ENCODE results near the gene AIRE.

The AIRE gene

DNA sequence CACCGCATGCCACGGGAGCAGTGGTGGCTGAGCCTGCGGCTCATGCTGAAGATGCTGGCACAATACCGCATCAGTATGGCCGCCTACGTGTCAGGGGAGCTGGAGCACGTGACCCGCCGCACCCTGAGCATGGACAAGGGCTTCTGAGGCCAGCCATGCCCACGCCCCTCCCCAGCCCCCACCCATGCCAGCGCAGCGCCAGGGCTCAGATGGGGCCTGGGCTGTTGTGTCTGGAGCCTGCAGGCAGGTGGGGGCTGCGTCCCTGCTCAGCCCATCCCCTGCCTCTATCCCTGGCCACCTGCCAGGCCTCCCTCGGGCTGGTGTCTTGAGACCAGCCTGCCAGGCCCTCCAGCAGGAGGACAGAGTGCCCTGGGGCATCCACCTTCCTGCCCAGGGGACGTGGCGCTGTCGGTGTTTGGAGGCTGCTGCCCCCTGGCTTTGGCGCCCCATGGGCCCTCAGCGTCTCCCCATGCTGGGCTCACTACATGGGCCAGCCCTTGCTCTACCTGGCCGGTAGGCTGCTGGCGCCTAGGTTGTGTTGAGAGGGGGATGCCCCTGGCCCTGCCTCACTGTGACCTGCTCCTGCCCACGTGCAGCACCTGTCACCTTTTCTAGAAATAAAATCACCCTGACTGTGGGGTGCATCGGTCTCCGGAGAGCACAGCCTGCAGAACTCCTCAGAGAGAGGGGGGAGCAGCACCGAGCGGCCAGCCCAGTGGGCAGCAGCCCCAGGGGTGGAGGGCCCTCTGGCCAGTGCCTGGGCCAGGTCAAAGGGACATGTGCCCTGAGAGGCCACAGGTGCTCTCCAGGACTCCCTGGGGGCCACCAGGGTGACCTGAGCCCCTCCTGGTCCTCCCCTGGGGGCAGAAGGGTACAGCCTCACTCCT, 41.3 kb downstream of the AIRE start:
- H3K23ac ChIP-seq (ENCODE audit: low read length in 2 of 2), result no peak overlapping the region
- no peak overlapping the region for H2AK5ac ChIP-seq (ENCODE audit: low read length, severe bottlenecking)
- no peak overlapping the region for H3K14ac ChIP-seq (ENCODE audit: low read length in 2 of 2)
- H2BK120ac ChIP-seq (ENCODE audit: low read depth, low read length), result no peak overlapping the region
- no peaks in the 10 kb centered on the region for H3K27me3 ChIP-seq (ENCODE audit: control insufficient read depth in 1 of 2, insufficient read depth in 1 of 2, low read length in 2 of 2)
- H3K9me3 ChIP-seq (ENCODE audit: control insufficient read depth, low read length), result no peaks in the 10 kb centered on the region
- H4K91ac ChIP-seq (ENCODE audit: low read length), result no peak overlapping the region
- WGBS, result 98% methylated on average over 25 of the region's 26 CpGs
- no peak overlapping the region for H2BK15ac ChIP-seq (ENCODE audit: low read depth, poor library complexity, severe bottlenecking)
- H2BK12ac ChIP-seq (ENCODE audit: low read length in 2 of 2), result no peak overlapping the region
- H3K79me1 ChIP-seq (replicated peaks; ENCODE audit: low read length, poor library complexity, severe bottlenecking), result peaks cover 2% of the 10 kb centered on the region
- no peak overlapping the region for H3K4me3 ChIP-seq (ENCODE audit: insufficient read depth in 1 of 2, low read depth in 1 of 2, low read length in 2 of 2)
- H3K18ac ChIP-seq (ENCODE audit: low read depth in 1 of 2, low read length in 2 of 2), result no peak overlapping the region
- H3K4me2 ChIP-seq (ENCODE audit: low read length, poor library complexity, severe bottlenecking), result no peak overlapping the region
- no peak overlapping the region for H3K4ac ChIP-seq (ENCODE audit: low read depth in 1 of 2, low read length in 2 of 2)
- H3K36me3 ChIP-seq (ENCODE audit: control insufficient read depth in 1 of 2, insufficient read depth in 2 of 2, low read depth in 1 of 2, low read length in 2 of 2), result peaks cover 41 to 75% of the 10 kb centered on the region in 2 experiments
- peaks cover 12% of the 10 kb centered on the region for H3K4me1 ChIP-seq (ENCODE audit: control insufficient read depth, insufficient read depth, low read depth, low read length)
- H3K27ac ChIP-seq (ENCODE audit: low read length, poor library complexity, severe bottlenecking), result no peak overlapping the region
- no peak overlapping the region for H2BK5ac ChIP-seq (ENCODE audit: low read depth, low read length, poor library complexity, severe bottlenecking)
- H2AFZ ChIP-seq (ENCODE audit: low read depth, low read length), result no peak overlapping the region
- DNase-seq, result no peak
- H3K9ac ChIP-seq (ENCODE audit: low read length), result no peak overlapping the region
- H4K8ac ChIP-seq (ENCODE audit: low read length), result no peak overlapping the region

GRCh38 chr21:44327603-44327974, 41.9 kb downstream of the AIRE start:
- no peak overlapping the region for H2BK120ac ChIP-seq (ENCODE audit: low read depth, low read length)

GRCh38 chr21:44328242-44328895, 42.7 kb downstream of the AIRE start:
- Histone ChIP-seq H3K9me3 (ENCODE audit: control insufficient read depth, low read length) (no peaks in the 10 kb centered on the region), H3K9ac (ENCODE audit: low read length) (no peak overlapping the region), H2BK15ac (ENCODE audit: low read depth, poor library complexity, severe bottlenecking) (no peak overlapping the region), H2BK5ac (ENCODE audit: low read depth, low read length, poor library complexity, severe bottlenecking) (no peak overlapping the region), H3K27me3 (ENCODE audit: control insufficient read depth in 1 of 2, insufficient read depth in 1 of 2, low read length in 2 of 2) (no peaks in the 10 kb centered on the region), H3K4me2 (ENCODE audit: low read length, poor library complexity, severe bottlenecking) (no peak overlapping the region), H3K27ac (ENCODE audit: low read length, poor library complexity, severe bottlenecking) (no peak overlapping the region), H3K18ac (ENCODE audit: low read depth in 1 of 2, low read length in 2 of 2) (no peak overlapping the region), H3K4me1 (ENCODE audit: control insufficient read depth, insufficient read depth, low read depth, low read length) (peaks cover 13% of the 10 kb centered on the region), H2BK120ac (ENCODE audit: low read depth, low read length) (no peak overlapping the region), H3K4ac (ENCODE audit: low read depth in 1 of 2, low read length in 2 of 2) (no peak overlapping the region), H3K36me3 (ENCODE audit: control insufficient read depth in 1 of 2, insufficient read depth in 2 of 2, low read depth in 1 of 2, low read length in 2 of 2) (peaks cover 38 to 71% of the 10 kb centered on the region in 2 experiments), H4K91ac (ENCODE audit: low read length) (no peak overlapping the region), H2AFZ (ENCODE audit: low read depth, low read length) (no peak overlapping the region), H3K14ac (ENCODE audit: low read length in 2 of 2) (no peak overlapping the region), H3K4me3 (ENCODE audit: insufficient read depth in 1 of 2, low read depth in 1 of 2, low read length in 2 of 2) (peak overlapping the region in 1 of 2 experiments; percentile 18), H2AK5ac (ENCODE audit: low read length, severe bottlenecking) (no peak overlapping the region), H3K23ac (ENCODE audit: low read length in 2 of 2) (no peak overlapping the region), H2BK12ac (ENCODE audit: low read length in 2 of 2) (no peak overlapping the region), H3K79me1 (replicated peaks; ENCODE audit: low read length, poor library complexity, severe bottlenecking) (no peaks in the 10 kb centered on the region), H4K8ac (ENCODE audit: low read length) (no peak overlapping the region)
- WGBS, result 92% methylated on average over 25 of the region's 25 CpGs
- no peak for DNase-seq

More at GRCh38 chr21:44327603-44327974, 41.9 kb downstream of the AIRE start:
- Histone ChIP-seq H3K36me3 (ENCODE audit: control insufficient read depth in 1 of 2, insufficient read depth in 2 of 2, low read depth in 1 of 2, low read length in 2 of 2) (peaks cover 41 to 73% of the 10 kb centered on the region in 2 experiments), H3K14ac (ENCODE audit: low read length in 2 of 2) (no peak overlapping the region), H3K79me1 (replicated peaks; ENCODE audit: low read length, poor library complexity, severe bottlenecking) (peaks cover 2% of the 10 kb centered on the region), H2AFZ (ENCODE audit: low read depth, low read length) (no peak overlapping the region), H3K4me3 (ENCODE audit: insufficient read depth in 1 of 2, low read depth in 1 of 2, low read length in 2 of 2) (no peak overlapping the region), H2AK5ac (ENCODE audit: low read length, severe bottlenecking) (no peak overlapping the region), H4K91ac (ENCODE audit: low read length) (no peak overlapping the region), H3K27me3 (ENCODE audit: control insufficient read depth in 1 of 2, insufficient read depth in 1 of 2, low read length in 2 of 2) (no peaks in the 10 kb centered on the region), H3K4me1 (ENCODE audit: control insufficient read depth, insufficient read depth, low read depth, low read length) (peaks cover 13% of the 10 kb centered on the region), H3K18ac (ENCODE audit: low read depth in 1 of 2, low read length in 2 of 2) (no peak overlapping the region), H3K4me2 (ENCODE audit: low read length, poor library complexity, severe bottlenecking) (no peak overlapping the region), H4K8ac (ENCODE audit: low read length) (no peak overlapping the region), H2BK5ac (ENCODE audit: low read depth, low read length, poor library complexity, severe bottlenecking) (no peak overlapping the region), H3K4ac (ENCODE audit: low read depth in 1 of 2, low read length in 2 of 2) (no peak overlapping the region), H3K23ac (ENCODE audit: low read length in 2 of 2) (no peak overlapping the region), H3K27ac (ENCODE audit: low read length, poor library complexity, severe bottlenecking) (no peak overlapping the region), H3K9ac (ENCODE audit: low read length) (no peak overlapping the region), H2BK15ac (ENCODE audit: low read depth, poor library complexity, severe bottlenecking) (no peak overlapping the region), H2BK12ac (ENCODE audit: low read length in 2 of 2) (no peak overlapping the region), H3K9me3 (ENCODE audit: control insufficient read depth, low read length) (no peaks in the 10 kb centered on the region)
- DNase-seq, result no peak
- 98% methylated on average over 11 of the region's 11 CpGs for WGBS

- H3K36me3 ChIP-seq (ENCODE audit: control insufficient read depth in 1 of 2, insufficient read depth in 2 of 2, low read depth in 1 of 2, low read length in 2 of 2), result peaks cover 31 to 62% of the 10 kb centered on the region in 2 experiments
- H3K9ac ChIP-seq (ENCODE audit: low read length), result no peak overlapping the region
- H2BK120ac ChIP-seq (ENCODE audit: low read depth, low read length), result no peak overlapping the region
- no peak overlapping the region for H3K4ac ChIP-seq (ENCODE audit: low read depth in 1 of 2, low read length in 2 of 2)
- 92% methylated on average over 26 of the region's 26 CpGs for WGBS
- no peak overlapping the region for H2BK12ac ChIP-seq (ENCODE audit: low read length in 2 of 2)
- H3K79me1 ChIP-seq (replicated peaks; ENCODE audit: low read length, poor library complexity, severe bottlenecking), result no peaks in the 10 kb centered on the region
- no peak overlapping the region for H2BK15ac ChIP-seq (ENCODE audit: low read depth, poor library complexity, severe bottlenecking)
- no peak overlapping the region for H3K27ac ChIP-seq (ENCODE audit: low read length, poor library complexity, severe bottlenecking)
- H2AK5ac ChIP-seq (ENCODE audit: low read length, severe bottlenecking), result no peak overlapping the region
- H3K4me2 ChIP-seq (ENCODE audit: low read length, poor library complexity, severe bottlenecking), result no peak overlapping the region
- H3K4me3 ChIP-seq (ENCODE audit: insufficient read depth in 1 of 2, low read depth in 1 of 2, low read length in 2 of 2), result no peak overlapping the region
- no peaks in the 10 kb centered on the region for H3K27me3 ChIP-seq (ENCODE audit: control insufficient read depth in 1 of 2, insufficient read depth in 1 of 2, low read length in 2 of 2)
- no peak overlapping the region for H3K18ac ChIP-seq (ENCODE audit: low read depth in 1 of 2, low read length in 2 of 2)
- no peak overlapping the region for H4K91ac ChIP-seq (ENCODE audit: low read length)
- no peaks in the 10 kb centered on the region for H3K9me3 ChIP-seq (ENCODE audit: control insufficient read depth, low read length)
- no peak overlapping the region for H4K8ac ChIP-seq (ENCODE audit: low read length)
- H3K4me1 ChIP-seq (ENCODE audit: control insufficient read depth, insufficient read depth, low read depth, low read length), result peaks cover 13% of the 10 kb centered on the region
- H3K23ac ChIP-seq (ENCODE audit: low read length in 2 of 2), result no peak overlapping the region
- no peak overlapping the region for H2AFZ ChIP-seq (ENCODE audit: low read depth, low read length)
- no peak overlapping the region for H3K14ac ChIP-seq (ENCODE audit: low read length in 2 of 2)
- DNase-seq, result no peak
- no peak overlapping the region for H2BK5ac ChIP-seq (ENCODE audit: low read depth, low read length, poor library complexity, severe bottlenecking)
These were observed 43.6 kb downstream of the AIRE start for GRCh38 chr21:44329086-44329889.

All from mesenchymal stem cell (in vitro differentiated cells and primary cell).